NCI-H524 (cell line): ENCODE data around the gene PRKCE.

ENCODE experiments used
- DNase-seq, 2 experiments: peaks; one replicate each; lab custom pipeline; 2025; lab: John Stamatoyannopoulos, UW

Gene PRKCE

GRCh38 chr2:45964223-45964841 is 312.9 kb downstream of the PRKCE start:
- DNase-seq, result no peak

GRCh38 chr2:45964906-45965305 is 313.4 kb downstream of the PRKCE start:
- no peak for DNase-seq

- DNase-seq, result no peak
Observed at GRCh38 chr2:45965871-45966498, 314.5 kb downstream of the PRKCE start.

GRCh38 chr2:45968946-45969584 is 317.6 kb downstream of the PRKCE start:
- DNase-seq, result no peak

GRCh38 chr2:45973426-45973825 is 322.0 kb downstream of the PRKCE start:
- DNase-seq, result no peak

- no peak for DNase-seq
Observed at GRCh38 chr2:45974056-45974455, 322.6 kb downstream of the PRKCE start.

GRCh38 chr2:45974762-45975408 is 323.4 kb downstream of the PRKCE start:
- DNase-seq, result no peak

- DNase-seq, result no peak
Observed at GRCh38 chr2:45975752-45976517, 324.5 kb downstream of the PRKCE start.

- DNase-seq, result no peak
Observed at GRCh38 chr2:45978302-45978859, 326.9 kb downstream of the PRKCE start.

GRCh38 chr2:45979065-45979464 is 327.6 kb downstream of the PRKCE start:
- no peak for DNase-seq

GRCh38 chr2:45980161-45980865 is 328.8 kb downstream of the PRKCE start:
- DNase-seq, result no peak

- DNase-seq, result no peak
Observed at GRCh38 chr2:45981384-45981930, 330.0 kb downstream of the PRKCE start.

GRCh38 chr2:45982096-45982495 is 330.6 kb downstream of the PRKCE start:
- DNase-seq, result no peak

GRCh38 chr2:45983213-45983612 is 331.7 kb downstream of the PRKCE start:
- DNase-seq, result no peak

- DNase-seq, result no peak
Observed at GRCh38 chr2:45984366-45984765, 332.9 kb downstream of the PRKCE start.

- DNase-seq, result no peak
Observed at GRCh38 chr2:45984896-45985473, 333.5 kb downstream of the PRKCE start.

GRCh38 chr2:45986509-45986908 is 335.0 kb downstream of the PRKCE start:
- DNase-seq, result no peak

GRCh38 chr2:45987856-45988255 is 336.4 kb downstream of the PRKCE start:
- DNase-seq, result no peak

GRCh38 chr2:45988879-45989278 is 337.4 kb downstream of the PRKCE start:
- DNase-seq, result no peak

GRCh38 chr2:45990131-45990530 is 338.7 kb downstream of the PRKCE start:
- no peak for DNase-seq
